Measurements from ENCODE around the gene CALML5.

- TF ChIP-seq, protein P1, sequence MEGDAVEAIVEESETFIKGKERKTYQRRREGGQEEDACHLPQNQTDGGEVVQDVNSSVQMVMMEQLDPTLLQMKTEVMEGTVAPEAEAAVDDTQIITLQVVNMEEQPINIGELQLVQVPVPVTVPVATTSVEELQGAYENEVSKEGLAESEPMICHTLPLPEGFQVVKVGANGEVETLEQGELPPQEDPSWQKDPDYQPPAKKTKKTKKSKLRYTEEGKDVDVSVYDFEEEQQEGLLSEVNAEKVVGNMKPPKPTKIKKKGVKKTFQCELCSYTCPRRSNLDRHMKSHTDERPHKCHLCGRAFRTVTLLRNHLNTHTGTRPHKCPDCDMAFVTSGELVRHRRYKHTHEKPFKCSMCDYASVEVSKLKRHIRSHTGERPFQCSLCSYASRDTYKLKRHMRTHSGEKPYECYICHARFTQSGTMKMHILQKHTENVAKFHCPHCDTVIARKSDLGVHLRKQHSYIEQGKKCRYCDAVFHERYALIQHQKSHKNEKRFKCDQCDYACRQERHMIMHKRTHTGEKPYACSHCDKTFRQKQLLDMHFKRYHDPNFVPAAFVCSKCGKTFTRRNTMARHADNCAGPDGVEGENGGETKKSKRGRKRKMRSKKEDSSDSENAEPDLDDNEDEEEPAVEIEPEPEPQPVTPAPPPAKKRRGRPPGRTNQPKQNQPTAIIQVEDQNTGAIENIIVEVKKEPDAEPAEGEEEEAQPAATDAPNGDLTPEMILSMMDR (conservative IDR thresholded peaks at IDR 0.05; ENCODE audit: low read depth, low read length), result no peak
- no peak for TF ChIP-seq EZH2 (IDR thresholded peaks at IDR 0.05; ENCODE audit: borderline replicate concordance, low read depth, low read length, poor library complexity, severe bottlenecking)
These were observed 13.2 kb downstream of the CALML5 start for GRCh38 chr10:5485948-5486852.

Data from A673 (cell line).